Colon (tissue), 2 donors: ENCODE results near the gene SCUBE1.

Experiments
- FAIRE-seq: peaks from 2 replicates; lab custom pipeline; 2012; peaks lifted over from hg19 to GRCh38; lab: Jason Lieb, UNC
- donor health status: control.
- donor health status: control.

The SCUBE1 gene

GRCh38 chr22:43343262-43343669, at the start of gene SCUBE1:
Gene SCUBE1 (minus strand): TSS chr22:43343372. CDS start chr22:43343261, 111 bp downstream.
- FAIRE-seq: no peak

DNA sequence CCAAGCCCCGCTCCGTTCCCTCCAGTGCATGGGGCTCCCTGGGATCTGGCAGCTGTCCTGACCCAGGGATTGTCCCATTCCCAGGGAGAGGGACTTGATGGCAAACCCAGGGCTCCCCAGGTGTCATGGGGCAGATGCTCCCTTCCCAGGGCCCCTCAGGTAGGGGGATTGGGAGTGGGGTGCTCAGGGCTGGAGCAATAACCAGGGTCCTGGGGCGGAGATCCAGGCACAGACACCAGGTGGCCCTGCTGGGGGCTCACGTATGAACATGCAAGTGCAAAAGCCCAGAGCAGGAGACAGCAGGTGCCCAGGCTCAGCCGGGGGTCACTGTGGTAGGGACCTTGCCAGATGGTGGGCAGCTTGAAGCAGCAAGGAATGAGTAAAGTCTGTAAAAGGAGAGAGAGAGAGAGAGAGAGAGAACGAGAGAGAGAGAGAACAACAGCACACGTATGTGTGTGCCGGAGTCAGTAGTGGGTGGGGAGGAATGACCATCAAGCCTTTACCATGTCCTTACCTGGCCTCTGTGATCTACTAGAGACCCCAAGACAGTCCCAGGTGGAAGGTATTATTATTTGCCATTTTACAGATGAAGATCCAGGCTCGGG, 49.3 kb upstream of the SCUBE1 start:
- no peak for FAIRE-seq

DNA sequence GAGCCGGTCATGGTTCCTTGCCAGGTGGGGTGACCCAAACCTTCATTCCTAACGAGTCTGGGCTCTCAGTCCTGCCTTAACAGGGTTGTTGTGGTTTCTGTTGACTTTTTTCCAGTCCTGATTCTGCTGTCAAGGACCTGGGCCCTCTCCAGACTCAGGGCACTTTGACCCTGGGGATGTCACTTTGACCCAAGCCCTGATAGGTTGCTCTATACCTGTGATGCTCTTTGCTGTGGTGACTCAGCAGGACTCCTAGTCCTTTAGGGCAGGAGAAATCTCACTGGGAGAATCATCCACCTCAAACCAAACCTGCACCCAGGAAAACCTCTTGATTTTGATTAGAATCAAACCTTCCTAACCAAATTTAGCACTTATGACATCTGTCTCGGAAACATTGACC, 48.1 kb upstream of the SCUBE1 start:
- no peak for FAIRE-seq

- FAIRE-seq: no peak
Measured at GRCh38 chr22:43390872-43391271, 47.7 kb upstream of the SCUBE1 start.

DNA sequence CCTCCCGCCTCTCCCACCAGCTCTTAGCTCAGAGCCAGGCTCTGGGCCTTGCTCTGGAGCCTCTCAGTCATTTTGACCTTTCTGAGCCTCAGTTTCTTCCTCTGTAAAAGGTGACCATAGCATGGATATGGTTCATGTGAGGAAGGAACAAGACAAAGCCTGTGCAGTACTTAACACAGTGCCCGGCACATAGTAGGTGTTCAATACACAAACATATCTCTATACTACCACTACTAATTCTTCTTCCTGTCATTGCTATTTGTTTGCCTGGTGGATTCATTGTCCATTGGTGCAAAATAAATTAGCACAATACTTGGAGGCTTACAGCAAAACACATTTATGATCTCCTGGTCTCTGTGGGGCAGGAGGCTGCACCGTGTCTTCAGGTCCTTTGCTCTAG, 47.0 kb upstream of the SCUBE1 start:
- no peak for FAIRE-seq

- no peak for FAIRE-seq
Measured at GRCh38 chr22:43389227-43389836, 46.2 kb upstream of the SCUBE1 start.

DNA sequence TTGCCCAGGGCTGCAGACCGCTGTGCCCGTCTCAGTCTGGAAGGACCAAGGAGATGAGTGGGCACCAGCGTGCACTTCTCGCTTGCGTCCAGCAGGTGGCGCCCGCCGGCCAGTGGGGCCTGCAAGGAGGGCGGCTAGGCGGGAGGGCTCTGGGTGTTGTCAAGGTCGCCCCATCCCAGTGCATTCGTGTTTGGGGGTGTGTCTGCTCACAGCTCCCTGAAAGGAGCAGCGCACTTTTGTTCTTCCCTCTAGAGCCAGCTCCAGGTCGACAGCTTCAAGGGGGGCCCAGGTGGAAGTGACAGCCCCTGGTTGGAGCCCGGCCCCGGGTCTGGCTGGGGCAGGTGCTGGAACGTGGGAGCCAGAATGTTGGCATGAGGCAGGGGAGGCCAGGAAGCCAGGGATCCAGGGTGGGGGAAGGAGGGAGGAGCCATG, 45.3 kb upstream of the SCUBE1 start:
- no peak for FAIRE-seq

DNA sequence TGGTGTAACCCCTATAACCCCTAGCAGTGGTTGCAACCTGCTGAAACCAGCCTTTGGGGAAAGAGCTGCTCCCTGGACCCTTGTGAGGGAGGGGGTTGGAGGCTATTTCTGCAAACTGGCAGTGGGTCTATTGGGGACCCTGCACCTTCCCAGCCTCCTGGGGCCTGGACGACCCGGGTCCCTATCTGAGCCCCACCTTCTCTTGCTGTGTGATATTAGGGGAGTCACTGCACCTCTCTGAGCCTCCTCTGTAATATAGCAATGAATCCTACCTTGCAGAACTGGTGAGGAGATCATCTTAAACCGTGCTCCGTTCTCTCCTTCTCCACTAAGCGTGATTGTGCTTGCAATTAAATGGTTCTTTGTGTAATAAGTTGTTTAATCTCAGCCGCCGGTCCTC, 44.6 kb upstream of the SCUBE1 start:
- no peak for FAIRE-seq

DNA sequence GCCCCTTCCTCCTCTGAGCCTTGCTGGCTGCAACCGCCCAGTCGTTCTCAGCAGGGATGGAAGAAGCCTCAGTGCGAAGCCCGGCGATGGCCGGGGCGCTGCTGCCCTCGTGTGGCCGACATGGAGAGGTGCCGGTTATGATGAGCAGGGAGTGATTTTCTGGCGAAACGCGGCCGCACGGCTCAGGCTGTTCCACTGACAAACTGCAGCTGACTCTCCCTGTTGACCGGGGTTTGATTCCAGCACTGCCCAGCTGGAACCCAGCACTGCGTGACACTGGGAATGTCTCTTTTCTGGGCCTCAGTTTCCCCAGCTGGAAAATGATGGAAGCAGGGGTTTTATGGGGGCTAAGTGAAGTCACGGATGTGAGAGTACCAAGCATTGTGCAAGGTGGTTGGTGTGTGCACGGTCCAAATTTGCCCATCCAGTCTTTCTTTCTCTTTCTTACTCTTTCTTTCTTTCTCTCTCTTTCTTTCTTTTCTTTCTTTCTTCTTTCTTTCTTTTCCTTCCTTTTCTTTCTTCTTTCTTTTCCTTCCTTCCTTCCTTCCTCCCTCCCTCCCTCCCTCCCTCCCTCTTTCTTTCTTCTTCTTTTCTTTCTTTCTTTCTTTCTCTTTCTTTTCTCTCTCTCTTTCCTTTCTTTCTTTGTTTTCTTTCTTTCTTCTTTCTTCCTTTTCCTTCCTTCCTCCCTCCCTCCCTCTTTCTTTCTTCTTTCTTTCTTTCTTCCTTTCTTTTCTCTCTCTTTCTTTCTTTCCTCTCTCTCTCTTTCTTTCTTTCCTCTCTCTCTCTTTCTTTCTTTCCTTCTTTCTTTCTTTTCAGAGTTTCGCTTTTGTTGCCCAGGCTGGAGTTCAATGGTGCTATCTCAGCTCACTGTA, 42.8 kb upstream of the SCUBE1 start:
- FAIRE-seq: no peak

DNA sequence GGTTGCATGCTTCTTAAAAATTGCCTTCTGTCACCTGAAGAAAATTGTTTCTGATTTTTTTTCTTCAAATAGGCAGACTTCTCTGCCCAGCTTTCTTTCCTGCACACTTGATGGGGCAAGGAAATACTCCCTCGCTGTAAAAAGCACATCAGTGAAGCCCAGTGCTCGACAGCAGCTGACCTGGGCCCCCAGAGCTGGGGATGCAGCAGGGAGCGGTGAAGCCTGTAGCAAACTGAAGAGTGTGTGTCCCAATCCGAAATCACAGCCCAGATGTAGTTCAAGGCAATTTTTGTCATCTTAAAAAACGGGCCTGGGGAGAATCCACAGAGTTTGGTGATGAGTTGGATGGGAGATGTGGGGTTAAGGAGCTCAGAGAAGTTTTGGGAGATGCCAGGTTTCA, 41.7 kb upstream of the SCUBE1 start:
- FAIRE-seq: no peak

GRCh38 chr22:43381693-43382092, 38.5 kb upstream of the SCUBE1 start:
- no peak for FAIRE-seq

DNA sequence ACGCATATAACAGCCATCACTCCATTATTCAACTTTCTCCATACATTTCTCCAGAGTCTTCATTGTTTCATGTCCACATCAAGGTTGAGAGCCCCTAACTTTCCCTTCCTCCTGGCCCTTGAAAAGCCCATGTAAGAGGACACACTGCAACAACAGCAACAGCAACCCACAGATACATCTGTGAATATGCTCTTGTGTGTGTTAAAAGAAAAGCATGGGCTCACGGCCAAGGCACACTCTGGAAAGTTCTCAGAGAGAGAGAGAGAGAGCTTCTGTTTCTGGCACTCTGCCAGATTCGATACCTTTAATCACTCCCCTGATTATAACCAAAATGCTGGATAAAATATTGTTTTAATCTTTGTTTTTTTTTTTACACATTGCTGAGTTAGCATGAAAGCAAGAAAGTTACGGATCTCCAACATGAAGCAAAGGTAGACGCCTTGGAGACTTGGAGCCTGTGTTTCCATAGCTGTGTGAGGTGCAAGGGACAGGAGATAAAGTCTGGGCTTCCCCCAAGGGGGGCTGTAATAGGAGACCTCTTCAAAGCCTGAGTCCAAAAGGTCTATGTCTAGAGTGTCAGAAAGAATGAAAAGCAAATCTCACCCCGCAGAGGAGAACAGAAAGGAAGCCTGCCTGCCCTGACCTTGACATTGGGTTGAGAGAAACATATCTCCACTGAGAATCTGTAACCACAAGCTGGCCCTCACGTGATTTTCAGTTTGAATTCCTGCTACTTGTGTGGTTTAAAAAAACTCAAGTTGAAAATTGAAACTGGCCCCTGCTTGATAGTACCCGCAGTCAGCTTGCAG, 34.9 kb upstream of the SCUBE1 start:
- no peak for FAIRE-seq

DNA sequence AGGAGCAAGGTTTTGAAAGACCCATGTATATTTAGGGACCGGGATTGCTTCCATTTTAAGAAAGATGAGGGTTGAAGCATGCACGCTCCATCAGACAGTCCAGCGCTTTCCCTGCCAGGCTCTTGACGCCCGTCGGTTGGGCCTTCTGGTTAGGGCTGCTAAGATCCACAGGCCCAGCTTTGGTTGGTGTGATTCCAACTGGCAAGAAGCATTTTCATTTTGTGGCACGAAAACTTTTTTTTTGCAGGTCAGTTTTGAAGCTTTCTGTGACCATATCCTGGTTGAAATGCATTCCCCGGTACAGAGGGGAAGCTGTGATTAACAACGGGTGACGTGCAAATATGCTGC, 34.4 kb upstream of the SCUBE1 start:
- no peak for FAIRE-seq

DNA sequence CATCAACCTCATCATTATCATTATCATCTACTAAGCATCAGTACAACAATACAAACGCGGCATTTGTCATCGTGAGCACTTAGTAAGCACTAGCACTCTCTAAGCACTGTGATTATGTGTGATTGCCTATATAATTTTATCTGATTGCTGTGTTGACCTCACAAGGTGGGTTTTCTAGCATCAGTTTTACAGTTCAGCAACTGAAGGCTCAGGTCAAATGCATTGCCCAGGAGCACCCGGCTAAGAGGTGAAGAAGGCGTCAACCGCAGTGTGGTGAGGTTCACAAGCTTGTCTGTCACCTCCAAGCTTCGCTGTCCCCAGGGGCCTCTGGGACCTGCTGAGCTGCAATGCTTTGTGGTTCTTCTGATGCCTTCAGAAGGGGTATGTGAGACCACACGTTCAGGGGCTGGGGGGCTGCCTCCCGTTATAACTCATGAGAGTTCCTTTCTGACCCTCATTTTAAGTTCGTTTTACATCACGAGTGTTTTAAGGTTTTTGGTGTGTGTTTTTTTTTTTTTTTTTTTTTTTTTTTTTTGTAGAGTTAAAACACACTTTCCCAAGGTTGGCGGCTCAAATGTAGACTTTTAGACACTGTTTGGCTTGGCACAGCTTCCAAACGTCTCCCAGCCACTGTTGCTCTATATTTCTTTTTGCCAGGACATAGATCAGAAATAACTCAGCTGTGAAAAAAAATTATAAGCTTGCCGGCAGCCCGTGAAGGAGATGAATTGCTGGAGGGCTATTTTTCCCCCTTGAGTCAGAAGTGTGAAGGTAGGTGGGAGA, 33.8 kb upstream of the SCUBE1 start:
- no peak for FAIRE-seq

DNA sequence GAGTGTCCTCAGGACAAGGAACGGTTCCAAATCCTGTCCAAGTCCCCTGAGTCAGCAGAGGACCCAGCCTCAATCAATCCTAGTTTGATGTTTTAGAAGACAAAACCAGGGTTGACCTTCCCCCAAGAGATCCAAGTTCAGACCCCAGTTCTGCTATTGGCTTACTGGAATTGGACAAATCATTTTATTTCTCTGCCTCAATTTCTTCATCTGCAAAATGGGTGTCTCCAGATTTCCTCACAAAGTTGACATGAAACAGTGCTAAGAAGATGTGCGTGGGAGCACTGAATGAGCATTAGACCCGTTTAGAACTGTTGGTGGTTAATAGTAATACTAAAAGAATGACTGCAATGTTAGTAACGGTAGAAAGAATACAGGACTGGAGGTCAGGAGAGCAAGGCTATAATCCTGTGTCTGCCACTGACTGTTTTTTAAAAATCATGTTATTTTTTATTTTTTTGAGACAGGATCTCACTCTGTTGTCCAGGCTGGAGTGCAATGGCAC, 32.8 kb upstream of the SCUBE1 start:
- no peak for FAIRE-seq

- FAIRE-seq: no peak
Measured at GRCh38 chr22:43370036-43370435, 26.9 kb upstream of the SCUBE1 start.

DNA sequence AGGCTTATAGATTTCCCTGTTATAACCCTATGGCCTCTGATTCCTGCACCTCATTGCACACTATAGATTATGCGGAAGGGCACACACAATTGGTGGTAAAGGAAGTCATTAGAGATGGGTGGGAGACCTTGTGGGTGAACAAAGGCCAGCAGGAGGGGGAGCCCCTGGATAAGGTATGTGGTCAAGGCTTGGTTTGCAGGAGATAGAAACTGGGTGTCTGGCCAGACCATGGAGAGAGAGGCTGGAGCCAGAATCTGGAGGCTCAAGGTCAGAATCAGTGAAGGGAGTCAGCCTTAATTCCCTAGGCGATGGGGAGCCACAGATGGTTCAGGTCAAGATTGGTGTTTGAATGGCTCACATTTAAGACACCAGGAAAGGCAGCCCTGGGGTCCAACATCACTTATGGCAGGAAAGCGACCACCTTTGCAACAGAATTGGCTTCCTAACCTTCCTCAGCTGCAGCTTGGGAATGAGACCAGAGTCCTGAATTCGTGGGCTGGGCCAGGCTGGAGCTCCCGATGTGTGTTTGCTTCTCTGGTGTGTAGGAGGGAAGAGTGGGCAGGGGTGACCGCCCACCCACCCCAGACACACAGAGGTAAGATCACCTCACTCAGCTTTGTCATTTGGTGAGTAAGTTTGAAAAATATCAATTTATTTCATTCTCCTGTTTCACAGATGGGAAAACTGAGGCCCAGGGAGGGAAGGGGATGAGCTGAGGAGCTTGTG, 22.7 kb upstream of the SCUBE1 start:
- FAIRE-seq: no peak

DNA sequence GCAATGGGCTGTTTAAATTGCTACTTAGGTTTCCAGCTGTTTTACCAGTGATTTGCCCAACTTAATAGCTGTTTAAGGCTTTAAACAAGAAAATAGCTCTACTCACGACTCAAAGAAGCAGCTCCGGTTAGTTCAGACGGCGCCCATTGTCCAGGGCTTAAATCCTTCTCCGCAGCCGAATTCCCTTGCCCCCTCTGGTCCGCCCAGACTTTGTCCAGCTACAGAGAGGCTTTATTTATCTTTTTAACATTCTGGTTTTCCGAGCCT, 20.9 kb upstream of the SCUBE1 start:
- FAIRE-seq: no peak

- FAIRE-seq: no peak
Measured at GRCh38 chr22:43363315-43364168, 20.4 kb upstream of the SCUBE1 start.

DNA sequence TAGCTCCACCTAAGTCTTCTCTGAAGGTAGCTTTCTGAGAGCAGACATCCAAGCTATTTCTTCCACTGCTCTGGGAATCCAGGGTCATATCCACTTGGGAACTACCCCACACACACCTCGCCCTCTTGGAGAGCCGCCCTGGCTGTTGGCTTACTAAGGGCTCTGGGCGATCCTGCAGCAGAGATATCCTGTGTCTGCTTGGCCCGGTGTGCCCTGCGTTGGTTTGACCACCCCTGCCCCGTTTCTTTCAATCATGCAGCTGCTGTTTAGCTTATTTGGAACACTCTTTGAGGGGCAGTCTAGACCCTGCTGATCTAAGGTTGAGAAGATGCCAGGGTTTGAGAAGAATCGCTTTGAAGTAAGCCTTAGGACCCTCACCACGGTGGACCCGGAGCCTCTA, 17.4 kb upstream of the SCUBE1 start:
- no peak for FAIRE-seq
